GM21381 (cell line): ENCODE data around the gene YEATS4.
"Not testable (repeated sequence)": the region's sequence is repeated elsewhere in the genome, so short reads cannot be mapped to it uniquely, and the experiment has no call there.

Experiments used
- ATAC-seq: cut with Tn5 transposase; IDR thresholded peaks from one replicate; pipeline ENCODE4 v1.9.1; 2021; ENCODE audit warnings: mild to moderate bottlenecking, moderate library complexity; ENCODE audit not compliant: unreplicated experiment

Gene YEATS4

DNA sequence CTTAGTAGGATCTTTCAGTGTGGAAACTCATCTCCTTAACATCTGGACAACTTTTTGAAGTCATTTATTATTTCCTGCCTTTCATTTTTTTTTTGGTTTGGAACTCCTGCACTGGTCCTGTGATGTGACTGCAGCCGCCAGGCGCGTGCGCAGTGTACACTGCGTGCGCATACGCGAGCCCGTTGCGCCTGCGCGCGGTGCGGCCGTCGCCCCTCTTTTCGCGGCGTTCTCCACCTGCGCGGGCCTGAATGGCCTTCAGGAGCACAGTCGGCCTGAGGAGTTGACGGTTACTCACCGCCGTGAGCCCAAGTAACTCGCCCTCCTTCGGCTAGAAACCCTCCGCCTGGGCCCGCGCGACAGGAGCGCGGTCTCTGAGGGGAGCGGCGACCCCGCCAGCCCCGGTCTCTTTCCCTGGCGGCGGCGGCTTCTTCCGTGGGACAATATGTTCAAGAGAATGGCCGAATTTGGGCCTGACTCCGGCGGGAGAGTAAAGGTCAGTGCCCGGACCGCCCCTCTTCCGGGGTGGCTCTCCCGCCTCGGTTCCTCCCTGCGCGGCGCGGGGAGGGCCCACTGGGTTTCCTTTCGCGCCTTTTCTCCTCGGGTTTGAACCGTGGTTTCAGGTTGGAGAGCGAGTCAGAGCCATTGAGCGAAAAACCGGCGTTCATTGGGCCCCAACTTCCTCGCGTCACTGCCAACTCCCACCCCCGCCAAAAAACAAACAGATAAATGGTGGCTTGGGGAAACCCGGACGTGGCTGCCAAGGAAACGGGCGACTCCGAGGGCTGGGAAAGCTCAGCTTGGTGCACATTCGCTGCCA is at the start of gene YEATS4:
Gene YEATS4 (plus strand): TSS at position 213 of the 817 bp plus-strand sequence. CDS start 230 bp downstream, at position 443.
- ATAC-seq: peak; percentile 80

DNA sequence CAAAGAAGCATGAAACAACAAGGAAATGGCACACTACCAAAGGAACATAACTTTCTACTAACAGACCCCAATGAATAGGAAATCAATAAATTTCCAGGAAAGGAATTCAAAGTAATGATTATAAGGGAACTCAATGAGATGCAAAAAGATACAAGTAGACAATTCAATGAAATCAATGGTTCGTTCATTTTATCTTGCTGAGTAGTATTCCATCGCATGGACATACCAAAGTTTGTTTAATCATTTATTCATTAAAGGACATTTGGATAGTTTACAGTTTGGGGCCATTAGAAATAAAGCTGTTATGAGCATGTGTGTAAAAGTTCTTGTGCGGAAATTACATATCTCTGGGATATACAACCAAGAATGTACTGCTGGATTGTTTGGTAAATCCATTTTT is 46.3 kb upstream of the YEATS4 start:
- no peak for ATAC-seq

DNA sequence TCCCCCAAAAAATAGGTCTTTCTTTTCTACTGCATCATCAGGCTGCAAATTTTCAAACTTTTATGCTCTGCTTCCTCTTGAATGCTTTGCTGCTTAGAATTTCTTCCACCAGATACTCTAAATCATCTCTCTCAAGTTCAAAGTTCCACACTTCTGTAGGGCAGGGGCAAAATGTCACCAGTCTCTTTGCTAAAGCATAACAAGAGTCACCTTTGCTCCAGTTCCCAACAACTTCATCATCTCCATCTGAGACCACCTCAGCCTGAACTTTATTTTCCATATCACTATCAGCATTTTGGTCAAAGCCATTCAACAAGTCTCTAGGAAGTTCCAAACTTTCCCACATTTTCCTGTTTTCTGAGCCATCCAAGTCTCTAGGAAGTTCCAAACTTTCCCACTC is 42.8 kb upstream of the YEATS4 start:
- not testable (repeated sequence) for ATAC-seq

DNA sequence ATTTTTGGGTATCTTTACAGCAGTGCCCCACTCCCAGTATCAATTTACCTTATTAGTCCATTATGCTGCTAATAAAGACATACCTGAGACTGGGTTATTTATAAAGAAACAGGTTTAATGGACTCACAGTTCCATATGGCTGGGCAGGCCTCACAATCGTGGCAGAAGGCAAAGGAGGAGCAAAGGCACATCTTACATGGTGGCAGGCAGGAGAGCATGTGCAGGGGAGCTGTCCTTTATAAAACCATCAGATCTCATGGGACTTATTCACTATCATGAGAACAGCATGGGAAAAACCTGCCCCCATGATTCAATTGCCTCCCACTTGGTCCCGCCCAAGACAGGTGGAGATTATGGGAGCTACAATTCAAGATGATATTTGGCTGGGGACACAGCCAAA is 42.3 kb upstream of the YEATS4 start:
- ATAC-seq: not testable (repeated sequence)

DNA sequence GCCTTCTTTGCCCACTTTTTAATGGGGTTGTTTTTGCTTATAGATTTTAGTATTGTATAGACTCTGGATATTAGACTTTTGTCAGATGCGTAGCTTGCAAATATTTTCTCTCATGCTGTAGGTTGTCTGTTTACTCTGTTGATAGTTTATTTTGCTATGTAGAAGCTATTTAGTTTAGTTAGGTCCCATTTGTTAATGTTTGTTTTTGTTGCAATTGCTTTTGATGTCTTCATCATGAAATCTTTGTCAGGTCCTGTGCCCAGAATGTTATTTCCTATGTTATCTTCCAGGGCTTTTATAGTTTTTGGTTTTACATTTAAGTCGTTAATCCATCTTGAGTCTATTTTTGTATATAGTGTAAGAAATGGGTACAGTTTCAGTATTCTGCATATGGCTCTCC is 41.3 kb upstream of the YEATS4 start:
- ATAC-seq: no peak

DNA sequence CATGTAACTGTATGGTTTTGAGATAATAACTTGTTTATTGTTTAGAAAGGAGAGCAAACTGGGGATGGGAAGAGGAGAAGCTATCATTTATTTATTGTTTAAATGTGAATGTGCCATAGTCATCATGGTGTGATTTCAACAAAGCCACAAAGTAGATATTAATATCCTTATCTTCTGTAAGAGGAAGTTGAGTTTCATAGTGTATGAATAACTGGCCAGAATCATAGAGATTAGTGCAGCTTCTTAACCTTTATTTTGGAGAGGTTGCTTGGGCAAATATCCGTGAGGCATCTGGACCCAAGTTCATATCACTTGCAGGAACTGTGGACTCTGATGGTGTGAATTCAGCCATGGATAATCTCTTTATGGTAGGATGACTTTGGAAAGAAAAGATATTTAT is 38.2 kb upstream of the YEATS4 start:
- no peak for ATAC-seq

DNA sequence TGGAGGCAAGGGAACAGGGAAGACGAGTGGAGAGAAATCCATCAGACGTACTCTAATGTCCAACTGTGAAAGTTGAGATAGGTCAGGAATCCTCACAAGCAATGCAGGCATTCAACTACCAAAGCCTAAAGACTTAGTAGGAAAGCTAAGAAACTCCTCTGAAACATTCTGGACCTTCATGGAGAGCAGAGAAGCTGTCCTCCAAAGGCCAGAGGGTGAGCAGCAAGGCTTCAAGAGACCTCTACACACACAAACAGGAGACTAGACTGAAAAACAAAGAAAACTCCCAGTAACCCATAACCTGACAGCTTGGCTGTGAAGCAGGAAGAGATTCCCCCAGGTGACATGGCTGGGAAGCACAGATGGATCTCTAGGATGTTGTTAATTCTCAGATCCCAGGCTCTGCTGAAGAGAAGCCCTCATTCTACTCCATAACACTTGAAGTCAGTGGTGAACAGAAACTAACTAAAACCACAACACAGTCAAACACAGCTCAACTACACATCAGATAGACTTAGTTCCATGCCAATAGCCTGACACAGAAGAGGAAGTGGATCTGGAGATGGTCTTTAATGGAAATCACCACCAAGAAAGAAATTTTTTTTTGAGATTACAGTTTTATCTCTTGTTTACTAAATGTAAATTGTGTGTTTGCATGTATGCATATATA is 34.6 kb upstream of the YEATS4 start:
- no peak for ATAC-seq

DNA sequence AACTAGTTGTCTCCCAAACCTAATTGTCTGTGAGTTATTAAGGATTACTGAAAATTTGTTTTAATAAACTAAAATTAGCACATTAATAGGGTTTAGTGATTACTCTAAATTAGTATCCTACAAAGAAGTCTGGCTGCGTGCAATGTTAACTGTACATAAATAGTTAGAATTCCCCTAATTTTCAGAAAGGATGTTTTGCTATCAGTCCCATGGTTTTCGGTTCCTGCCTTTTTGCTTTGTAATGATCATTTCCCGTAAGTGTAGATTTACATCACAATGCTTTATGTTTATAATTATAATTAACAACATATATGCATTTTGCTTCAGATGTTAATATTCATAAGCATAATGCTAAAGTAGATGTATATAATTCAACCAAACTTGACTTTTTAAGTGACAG is 31.1 kb upstream of the YEATS4 start:
- no peak for ATAC-seq

DNA sequence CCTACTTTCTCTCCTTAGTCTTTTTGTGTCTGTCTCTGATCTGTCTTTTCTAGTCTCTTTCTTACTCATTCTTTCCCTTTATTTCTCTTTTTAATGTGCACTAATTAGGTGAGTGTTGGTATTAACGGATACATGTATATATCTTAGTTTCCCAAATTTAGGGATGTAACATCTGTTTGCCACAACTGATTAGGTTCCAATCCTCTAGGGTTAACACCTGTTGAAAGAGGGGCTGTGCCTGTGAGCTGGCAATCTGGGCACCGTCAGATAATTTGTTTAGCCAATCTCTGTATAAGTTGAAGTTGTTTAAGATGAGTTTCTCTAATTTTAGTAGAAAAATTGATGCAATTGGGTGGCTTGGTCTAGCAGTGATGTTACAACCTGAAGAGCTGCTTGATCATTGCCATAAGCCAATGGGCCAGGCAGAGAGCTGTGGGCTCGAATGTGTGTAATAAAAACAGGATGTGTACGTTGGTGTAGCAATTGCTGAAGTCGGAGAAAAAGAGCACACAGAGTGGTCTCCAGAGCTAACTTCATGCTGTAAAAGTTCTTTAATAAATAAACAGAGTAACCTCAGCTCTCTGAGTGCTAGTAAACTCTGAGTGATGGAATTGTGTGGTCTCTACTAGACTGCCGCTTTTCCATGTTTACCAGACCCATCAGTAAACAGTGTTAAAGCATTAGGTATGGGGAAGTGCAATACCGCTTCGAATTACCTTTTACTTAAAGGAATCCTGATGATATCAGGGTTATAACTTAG is 29.7 kb upstream of the YEATS4 start:
- ATAC-seq: no peak

DNA sequence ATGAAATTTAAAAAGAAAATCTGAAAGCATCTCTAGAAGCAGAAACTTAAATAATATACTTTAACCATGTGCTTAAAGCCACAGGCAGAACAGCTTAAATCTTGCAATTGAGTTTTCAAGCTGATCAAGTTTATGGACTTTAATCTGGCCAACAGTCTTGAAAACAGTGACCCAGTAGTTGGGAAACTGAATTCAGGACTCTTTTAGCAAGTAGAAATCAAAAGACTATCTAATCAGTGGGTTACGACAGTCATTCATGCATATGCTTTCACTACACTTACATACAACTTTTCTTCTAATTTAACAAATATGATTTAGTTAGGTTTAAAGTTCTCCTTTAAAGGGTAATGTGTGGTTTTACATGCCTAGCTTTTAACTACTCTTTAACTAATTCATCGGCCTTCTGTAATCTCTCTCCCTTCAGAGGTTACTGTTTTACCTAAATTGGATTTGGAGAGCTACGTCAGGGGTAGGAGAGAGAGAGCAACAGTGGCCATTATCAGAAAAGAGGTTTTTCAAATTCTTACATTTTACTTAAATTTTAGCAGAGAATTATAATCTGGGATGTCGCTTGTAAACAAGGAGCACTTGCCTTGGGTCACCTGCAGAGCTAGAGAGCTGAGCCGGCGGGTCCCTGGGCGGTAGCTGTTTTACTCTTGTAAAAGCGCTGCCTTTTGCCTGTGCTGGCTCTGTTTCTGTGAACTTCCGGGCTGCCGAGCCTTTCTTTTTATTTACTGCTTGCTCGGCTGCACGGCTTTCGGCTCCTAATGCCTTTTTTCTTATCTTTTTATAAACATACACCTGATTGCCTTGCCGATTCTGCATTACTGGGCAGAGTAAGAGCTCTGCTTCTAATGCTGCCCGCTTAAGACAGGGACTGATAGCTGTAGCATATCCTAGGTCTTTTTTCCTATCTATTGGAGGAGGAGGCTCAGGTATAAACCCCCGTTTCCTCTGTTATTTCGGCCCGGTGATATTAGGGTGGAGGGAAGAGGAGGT is 28.8 kb upstream of the YEATS4 start:
- ATAC-seq: peak; percentile 70

DNA sequence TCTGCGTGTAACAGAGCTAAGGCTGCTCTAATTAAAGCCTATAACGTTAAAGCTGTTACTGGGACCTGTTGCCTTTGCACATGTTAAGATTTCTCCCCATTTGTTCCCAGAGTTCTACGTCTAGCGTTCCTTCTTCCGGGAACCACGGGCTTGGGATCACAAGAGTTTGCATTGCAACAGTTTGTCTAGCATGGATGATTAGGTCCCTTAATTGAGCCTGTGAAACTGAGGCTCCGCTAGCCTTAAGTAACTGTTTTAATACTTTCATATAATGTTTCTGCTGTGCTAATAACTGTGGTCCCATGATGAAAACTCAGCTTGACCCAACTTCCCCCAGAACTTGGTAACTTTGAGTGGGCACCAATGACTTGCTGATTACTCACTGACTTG is 28.0 kb upstream of the YEATS4 start:
- no peak for ATAC-seq

DNA sequence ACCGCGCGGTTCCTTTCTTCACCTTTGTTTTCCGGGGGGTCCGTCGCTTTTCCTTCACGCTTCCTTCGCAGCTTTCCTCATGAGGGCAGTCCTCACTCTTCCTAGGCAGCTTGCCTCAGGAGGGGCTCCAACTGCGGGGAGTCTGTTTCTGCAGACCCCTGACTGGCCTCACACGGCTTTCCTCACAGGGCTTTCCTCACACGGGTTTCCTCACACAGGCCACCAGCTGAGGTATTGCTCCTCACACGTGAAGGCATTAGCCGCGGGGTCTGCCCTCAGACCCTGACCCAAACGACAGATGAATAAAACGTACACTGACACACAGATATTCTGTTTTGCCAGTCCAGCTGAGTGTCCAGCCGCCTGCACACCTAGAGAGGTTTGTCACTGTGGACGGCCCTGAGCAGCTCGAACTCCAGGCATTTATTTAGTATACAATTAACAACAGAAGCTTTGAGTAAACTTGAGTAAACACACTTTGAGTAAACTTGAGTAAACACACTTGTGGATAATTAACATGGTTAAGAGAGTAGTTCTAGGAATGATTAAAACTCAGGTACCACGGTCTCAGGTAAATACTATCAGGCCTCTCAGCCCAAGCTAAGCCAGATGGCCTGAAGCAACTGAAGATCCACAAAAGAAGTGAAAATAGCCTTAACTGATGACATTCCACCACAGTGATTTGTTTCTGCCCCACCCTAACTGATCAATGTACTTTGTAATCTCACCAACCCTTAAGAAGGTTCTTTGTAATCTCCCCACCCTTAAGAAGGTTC is 27.4 kb upstream of the YEATS4 start:
- no peak for ATAC-seq

DNA sequence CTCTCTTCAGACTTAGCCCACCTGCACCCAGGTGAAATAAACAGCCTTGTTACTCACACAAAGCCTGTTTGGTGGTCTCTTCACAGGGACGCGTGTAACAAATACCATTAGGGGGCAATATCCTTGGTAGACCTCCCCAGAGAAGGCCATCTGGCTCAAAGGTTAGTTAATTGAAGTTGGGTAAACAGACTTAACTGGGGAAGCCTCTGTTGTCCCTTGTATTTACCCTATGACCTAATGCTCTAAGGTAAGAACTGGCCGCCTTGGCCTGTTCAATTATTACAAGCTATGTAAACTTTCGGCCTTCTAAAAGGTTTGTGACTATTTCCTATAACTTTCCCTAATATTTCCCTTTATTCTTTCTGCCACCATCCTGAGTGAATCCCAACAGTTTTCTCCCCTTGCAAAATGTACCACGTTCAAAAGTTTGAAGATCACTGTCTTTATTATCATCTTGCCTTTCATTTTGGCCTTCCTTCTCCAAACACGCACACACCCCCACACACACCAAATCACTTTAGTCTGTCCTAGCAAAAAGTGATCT is 26.7 kb upstream of the YEATS4 start:
- no peak for ATAC-seq

DNA sequence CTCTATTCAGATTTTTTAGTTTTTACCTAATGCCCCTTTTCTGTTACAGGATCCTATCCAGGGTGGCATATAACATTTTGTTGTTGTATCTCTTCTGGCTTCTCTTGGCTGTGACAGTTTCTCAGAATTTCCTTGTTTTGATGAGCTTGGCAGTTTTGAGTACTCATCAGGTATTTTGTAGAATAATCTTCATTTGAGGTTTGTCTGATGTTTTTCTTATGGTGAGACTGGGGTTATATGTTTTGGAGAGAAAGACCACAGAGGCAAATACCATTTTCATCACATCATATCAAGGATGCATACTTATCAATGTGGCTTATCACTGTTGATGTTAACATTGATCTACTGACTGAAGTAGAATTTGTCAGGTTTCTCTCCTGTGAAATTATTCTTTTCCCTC is 25.4 kb upstream of the YEATS4 start:
- no peak for ATAC-seq

DNA sequence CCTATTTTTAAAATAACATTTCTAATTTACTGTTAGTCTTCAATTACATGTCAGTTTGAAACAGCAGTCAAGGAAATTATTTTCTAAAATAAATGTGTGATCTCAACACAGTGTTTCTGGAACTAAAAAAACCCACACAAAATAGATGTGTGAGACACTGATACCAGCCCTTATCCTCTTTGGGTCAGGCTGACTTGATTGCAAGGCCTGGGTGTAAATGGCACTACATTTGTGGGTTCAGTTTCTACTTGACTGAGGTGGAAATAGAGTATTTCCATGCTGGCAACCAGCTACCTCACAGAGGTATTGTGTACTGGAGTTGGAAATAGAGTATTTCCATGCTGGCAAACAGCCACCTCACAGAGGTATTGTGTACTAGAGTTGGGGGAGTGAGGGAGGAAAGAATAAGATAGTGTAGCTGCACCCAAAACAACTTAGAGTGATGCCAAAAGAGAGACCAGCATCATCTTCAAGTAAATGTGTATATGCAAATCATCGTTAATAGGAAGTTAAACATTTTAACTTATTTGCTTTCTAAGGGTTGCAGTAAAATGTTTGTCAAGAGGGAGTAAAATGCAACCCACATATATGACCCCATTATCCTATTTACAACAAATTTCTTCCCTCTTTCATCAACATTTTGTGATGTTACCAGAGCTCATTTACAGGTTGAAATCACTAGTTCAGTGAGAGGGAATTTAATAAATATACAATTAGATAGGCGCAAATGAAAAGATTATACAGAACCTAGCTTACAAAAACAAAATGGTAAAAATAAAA is 22.0 kb upstream of the YEATS4 start:
- no peak for ATAC-seq

DNA sequence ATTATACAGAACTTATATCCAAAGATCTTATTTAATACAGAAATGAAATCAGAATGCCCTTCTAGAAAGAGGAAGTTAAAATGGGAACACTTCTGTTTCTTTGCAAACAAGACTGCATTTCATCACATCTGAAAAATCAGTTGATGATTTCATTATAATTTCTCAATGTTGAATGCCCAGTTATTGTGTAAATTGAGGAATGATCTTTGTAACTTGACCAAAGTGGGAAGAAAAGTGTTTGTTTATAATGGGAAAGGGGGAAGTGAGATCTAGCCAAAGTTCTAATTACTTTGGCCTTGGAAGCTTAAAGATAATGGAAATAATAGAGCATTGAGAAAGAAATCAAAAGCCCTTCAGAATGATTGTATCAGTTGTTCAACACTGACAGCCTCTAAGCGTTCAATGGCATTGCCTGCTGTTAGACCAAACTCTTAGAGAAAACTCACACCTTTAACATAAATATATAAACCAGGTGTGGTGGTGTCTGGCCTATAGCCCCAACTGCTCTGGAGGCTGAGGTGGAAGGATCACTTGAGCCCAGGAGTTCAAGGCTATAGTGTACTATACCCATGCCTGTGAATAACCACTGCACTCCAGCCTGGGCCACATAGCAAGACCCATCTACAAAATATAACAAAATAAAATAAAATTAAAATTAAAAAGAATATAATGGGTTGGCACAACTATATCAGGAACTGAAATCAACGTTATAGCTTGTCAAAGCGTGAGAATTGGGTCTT is 21.3 kb upstream of the YEATS4 start:
- no peak for ATAC-seq

DNA sequence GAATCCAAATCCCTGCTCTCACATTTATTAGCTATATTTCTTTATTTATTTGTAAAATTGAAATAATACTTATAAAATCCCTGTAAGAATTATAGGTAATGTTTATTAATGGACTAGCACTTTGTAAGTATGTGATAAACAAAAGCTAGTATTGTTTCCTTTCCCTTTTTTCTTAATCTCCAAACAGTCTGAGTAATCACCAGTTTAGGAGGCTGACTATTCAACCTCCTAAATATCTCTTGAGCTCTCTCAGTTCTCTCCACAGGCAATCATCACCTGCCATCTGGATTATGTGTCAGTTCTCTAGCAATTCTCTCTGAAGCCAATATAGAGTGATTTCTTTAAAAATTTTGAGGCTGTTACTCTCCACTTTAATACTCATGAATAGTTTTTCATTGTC is 20.6 kb upstream of the YEATS4 start:
- no peak for ATAC-seq

DNA sequence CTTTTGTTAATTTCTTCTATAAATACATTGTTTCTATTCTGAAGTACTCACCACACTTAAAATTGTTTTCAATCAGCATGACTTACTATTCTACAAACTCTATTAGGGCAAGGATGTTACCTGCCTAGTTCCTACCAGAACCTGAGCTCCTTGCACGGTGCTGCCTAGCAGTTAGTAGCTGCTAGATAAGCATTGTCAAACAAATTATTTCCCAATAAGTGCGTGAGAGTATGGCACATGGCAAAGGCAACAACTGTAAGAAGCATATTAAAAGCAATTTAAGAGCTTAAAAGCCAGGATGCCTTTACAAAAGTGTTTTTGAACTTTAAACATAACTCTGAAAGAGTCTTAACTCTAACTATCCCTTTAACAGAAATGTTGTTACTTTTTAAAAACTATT is 19.5 kb upstream of the YEATS4 start:
- ATAC-seq: no peak
